Parathyroid adenoma (tissue), 2 donors: ENCODE data around the gene AGBL1.

Source experiments
- H2AFZ ChIP-seq: fragments of 300-600 bp; sonication (generic); one replicate; pipeline ENCODE4 v1.7.0; 2017; ENCODE audit warnings: antibody characterized with exemption, mild to moderate bottlenecking
- H3K27ac ChIP-seq: fragments of 300-600 bp; sonication (generic); one replicate; pipeline ENCODE4 v1.7.0; 2017
- H3K27me3 ChIP-seq: fragments of 300-600 bp; sonication (generic); one replicate; pipeline ENCODE4 v1.7.0; 2017; ENCODE audit warnings: low read length; ENCODE audit not compliant: control insufficient read depth, insufficient read depth
- H3K36me3 ChIP-seq: fragments of 300-600 bp; sonication (generic); one replicate; pipeline ENCODE4 v1.7.0; 2017; ENCODE audit warnings: low read length; ENCODE audit not compliant: control insufficient read depth, insufficient read depth
- H3K4me1 ChIP-seq: fragments of 300-600 bp; sonication (generic); one replicate; pipeline ENCODE4 v1.7.0; 2017; ENCODE audit warnings: control low read depth
- H3K4me2 ChIP-seq: fragments of 300-600 bp; sonication (generic); one replicate; pipeline ENCODE4 v1.7.0; 2017; ENCODE audit warnings: low read length
- H3K4me3 ChIP-seq: fragments of 300-600 bp; sonication (generic); one replicate; pipeline ENCODE4 v1.7.0; 2017; ENCODE audit warnings: low read depth, low read length
- H3K79me2 ChIP-seq: fragments of 300-600 bp; sonication (generic); one replicate; pipeline ENCODE4 v1.7.0; 2017; ENCODE audit warnings: control low read depth
- H3K9ac ChIP-seq: fragments of 300-600 bp; sonication (generic); one replicate; pipeline ENCODE4 v1.7.0; 2017; ENCODE audit warnings: mild to moderate bottlenecking
- H3K9me3 ChIP-seq: fragments of 300-600 bp; sonication (generic); one replicate; pipeline ENCODE4 v1.7.0; 2017; ENCODE audit warnings: low read length; ENCODE audit not compliant: control insufficient read depth
- TF ChIP-seq, protein P1 (sequence below): fragments of 300-600 bp; sonication (generic); IDR thresholded peaks from one replicate; pipeline ENCODE4 v1.7.0; 2017; ENCODE audit warnings: antibody characterized with exemption, mild to moderate bottlenecking
- donor health status: primary hyperparathyroidism.

AGBL1 gene

DNA sequence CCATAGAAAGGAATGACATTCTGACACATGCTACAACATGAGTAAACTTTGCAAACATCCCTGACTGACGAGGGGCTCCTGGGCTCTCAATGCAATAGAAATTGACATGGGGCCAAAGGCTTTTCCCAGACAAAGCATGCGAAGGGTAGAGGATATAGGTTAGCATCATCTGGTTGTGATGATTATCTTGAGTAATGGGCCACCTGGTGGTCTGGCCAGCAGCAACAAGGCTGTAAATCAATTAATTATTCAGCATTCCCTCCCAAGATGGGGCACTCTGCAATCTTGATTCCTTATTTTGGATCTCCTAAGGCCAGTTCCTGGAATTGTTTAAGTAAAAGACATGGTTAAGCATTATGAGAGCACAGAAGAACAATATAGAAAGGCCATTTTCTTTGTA, 99.2 kb downstream of the AGBL1 start:
- Histone ChIP-seq H3K4me2 (no peak overlapping the region), H3K9ac (no peak overlapping the region)
- TF ChIP-seq, protein P1, sequence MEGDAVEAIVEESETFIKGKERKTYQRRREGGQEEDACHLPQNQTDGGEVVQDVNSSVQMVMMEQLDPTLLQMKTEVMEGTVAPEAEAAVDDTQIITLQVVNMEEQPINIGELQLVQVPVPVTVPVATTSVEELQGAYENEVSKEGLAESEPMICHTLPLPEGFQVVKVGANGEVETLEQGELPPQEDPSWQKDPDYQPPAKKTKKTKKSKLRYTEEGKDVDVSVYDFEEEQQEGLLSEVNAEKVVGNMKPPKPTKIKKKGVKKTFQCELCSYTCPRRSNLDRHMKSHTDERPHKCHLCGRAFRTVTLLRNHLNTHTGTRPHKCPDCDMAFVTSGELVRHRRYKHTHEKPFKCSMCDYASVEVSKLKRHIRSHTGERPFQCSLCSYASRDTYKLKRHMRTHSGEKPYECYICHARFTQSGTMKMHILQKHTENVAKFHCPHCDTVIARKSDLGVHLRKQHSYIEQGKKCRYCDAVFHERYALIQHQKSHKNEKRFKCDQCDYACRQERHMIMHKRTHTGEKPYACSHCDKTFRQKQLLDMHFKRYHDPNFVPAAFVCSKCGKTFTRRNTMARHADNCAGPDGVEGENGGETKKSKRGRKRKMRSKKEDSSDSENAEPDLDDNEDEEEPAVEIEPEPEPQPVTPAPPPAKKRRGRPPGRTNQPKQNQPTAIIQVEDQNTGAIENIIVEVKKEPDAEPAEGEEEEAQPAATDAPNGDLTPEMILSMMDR = no peak

DNA sequence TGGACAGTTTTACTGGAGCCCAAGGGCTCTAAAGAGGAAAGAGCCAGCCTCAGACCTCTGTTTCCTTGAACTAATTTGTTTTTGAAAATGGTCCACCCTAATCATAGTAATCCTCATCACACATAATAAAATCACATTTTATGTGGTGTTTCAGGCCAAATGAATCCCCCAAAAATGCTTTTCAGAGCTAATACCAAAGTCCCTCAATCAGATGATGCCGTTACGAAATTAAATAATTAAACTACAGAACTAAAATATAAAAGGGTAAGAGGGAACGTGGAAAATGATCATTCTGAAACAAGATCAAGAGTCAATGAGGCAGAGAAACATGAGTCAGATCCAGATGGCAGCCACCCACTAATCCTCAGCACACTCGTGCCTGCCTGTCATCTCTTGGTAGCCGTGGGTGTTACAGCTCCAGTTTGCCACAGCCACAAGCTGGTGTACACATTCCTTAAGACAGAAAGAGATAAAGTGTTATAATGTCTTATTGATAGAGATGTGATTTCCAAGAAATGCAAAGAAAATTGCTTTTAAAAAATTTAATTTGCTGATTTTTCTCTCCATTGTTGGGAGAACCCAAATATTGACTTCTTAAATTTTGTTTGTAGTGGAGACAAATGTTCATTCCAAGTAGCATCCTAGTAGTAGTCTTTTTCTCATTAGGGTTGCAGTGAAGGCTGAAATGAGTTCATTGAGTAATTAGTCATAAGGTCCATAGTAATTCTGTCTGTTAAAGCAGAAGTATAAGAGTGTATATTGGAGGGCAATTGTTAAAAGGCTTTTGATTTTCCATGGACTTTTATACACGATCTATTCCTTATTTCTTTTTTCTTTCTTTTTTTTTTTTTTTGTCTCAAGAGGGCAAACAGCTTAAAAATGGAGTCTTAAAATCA, 104.2 kb downstream of the AGBL1 start:
- no peaks in the 10 kb centered on the region for H3K27me3 ChIP-seq
- no peaks in the 10 kb centered on the region for H3K4me1 ChIP-seq
- TF ChIP-seq, protein P1 = no peak
- no peak overlapping the region for H3K9ac ChIP-seq
- H3K36me3 ChIP-seq = no peaks in the 10 kb centered on the region
- H3K79me2 ChIP-seq = no peaks in the 10 kb centered on the region
- no peaks in the 10 kb centered on the region for H3K9me3 ChIP-seq
- H3K4me2 ChIP-seq = no peak overlapping the region
- no peak overlapping the region for H3K4me3 ChIP-seq
- no peak overlapping the region for H2AFZ ChIP-seq
- no peak overlapping the region for H3K27ac ChIP-seq

More for the DNA sequence above, 99.2 kb downstream of the AGBL1 start:
- Histone ChIP-seq H3K9me3 (no peaks in the 10 kb centered on the region), H3K27me3 (no peaks in the 10 kb centered on the region), H3K79me2 (no peaks in the 10 kb centered on the region), H3K4me1 (no peaks in the 10 kb centered on the region), H3K4me3 (no peak overlapping the region), H3K36me3 (no peaks in the 10 kb centered on the region), H2AFZ (no peak overlapping the region), H3K27ac (no peak overlapping the region)

DNA sequence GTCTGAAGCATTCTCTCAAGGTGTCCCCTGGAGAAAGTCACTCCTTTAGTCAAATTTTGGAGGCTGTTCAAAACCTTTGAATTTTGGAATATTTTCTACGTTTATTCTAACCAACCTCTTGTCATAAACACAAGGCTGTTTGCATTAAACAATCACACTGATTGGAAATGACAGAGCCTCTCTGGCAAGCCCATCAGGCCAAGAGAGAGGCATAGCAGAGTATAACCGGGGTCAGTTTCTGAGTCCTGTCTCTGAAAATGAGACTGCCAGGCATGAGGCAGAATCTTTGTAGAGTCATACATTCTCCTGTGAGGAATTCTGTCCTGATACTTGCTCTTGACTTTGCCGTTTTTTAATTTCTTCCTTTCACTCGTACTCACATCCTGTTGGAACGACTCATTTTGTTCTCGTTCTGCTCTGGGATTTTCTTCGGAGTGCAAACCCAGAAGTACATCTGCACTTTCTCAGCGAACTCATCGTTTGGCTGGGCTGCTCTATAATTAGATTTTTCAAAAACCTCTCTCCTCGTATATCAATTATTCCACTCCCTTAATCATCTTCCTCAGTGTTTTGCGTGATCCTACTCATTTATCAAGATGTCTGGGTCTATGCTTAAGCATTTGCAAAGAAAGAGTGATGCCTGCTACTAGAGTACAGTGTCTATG, 114.2 kb downstream of the AGBL1 start:
- H3K27me3 ChIP-seq = no peaks in the 10 kb centered on the region
- no peak overlapping the region for H3K4me2 ChIP-seq
- no peak overlapping the region for H2AFZ ChIP-seq
- no peak overlapping the region for H3K27ac ChIP-seq
- H3K36me3 ChIP-seq = no peaks in the 10 kb centered on the region
- H3K9ac ChIP-seq = no peak overlapping the region
- TF ChIP-seq, protein P1 = no peak
- no peaks in the 10 kb centered on the region for H3K79me2 ChIP-seq
- no peaks in the 10 kb centered on the region for H3K9me3 ChIP-seq
- no peak overlapping the region for H3K4me3 ChIP-seq
- H3K4me1 ChIP-seq = no peaks in the 10 kb centered on the region

DNA sequence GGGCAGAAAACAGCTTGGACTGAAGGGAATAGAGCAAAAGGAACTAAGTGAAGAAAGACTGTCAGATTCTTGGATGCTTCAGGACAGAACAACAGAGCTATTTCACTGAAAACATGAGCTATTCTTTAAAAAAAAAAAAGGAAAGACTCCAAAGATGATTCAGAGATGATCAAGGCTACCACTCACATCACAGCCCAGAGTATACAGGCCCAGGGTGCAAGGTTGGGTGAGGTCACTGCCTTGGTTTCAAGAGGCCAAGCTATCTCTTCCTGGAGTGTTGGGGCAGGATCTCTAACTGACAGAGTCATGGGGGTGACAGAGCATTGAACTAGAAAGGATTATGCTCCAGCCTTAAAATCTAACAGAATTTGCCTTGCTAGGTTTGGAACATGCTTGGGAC, 118.1 kb downstream of the AGBL1 start:
- H3K27ac ChIP-seq = no peak overlapping the region
- no peak overlapping the region for H2AFZ ChIP-seq
- no peak overlapping the region for H3K4me2 ChIP-seq
- no peaks in the 10 kb centered on the region for H3K36me3 ChIP-seq
- TF ChIP-seq, protein P1 = no peak
- H3K27me3 ChIP-seq = no peaks in the 10 kb centered on the region
- H3K4me1 ChIP-seq = no peaks in the 10 kb centered on the region
- H3K9me3 ChIP-seq = no peaks in the 10 kb centered on the region
- H3K79me2 ChIP-seq = no peaks in the 10 kb centered on the region
- H3K4me3 ChIP-seq = no peak overlapping the region
- no peak overlapping the region for H3K9ac ChIP-seq
